K562 (cell line): ENCODE data around the gene ITIH6. TPM values are rescaled to one million over a fixed set of nuclear protein-coding genes. Genes with fewer than 3 reads are reported as not detected.

Source experiments
- ATAC-seq: fragments of 200-7000 bp; cut with Tn5 transposase; 3 replicates; pipeline ENCODE4 v1.9.1; 2020; ENCODE audit warnings: moderate library complexity
- BruUV-seq: library from RNA; stranded (reverse); fragments of 400-500 nt; replicated peaks from 2 replicates; lab custom pipeline; 2021; lab: Mats Ljungman, UMichigan
- CTCF ChIA-PET: fragments of 300-600 bp; formaldehyde crosslinking; extraction: SDS; loops from one replicate; lab custom pipeline; 2021; ENCODE audit warnings: low intra/inter-chr PET ratio; lab: Yijun Ruan, JAX
- POLR2A ChIA-PET: fragments of 300-600, 350-650 bp; sonication (Branson Sonifier 250); formaldehyde crosslinking; extraction: SDS; loops from one replicate; lab custom pipeline; 2021; ENCODE audit warnings: antibody characterized with exemption, inconsistent platforms; lab: Yijun Ruan, JAX
- DNase-seq, 4 experiments: peaks; one replicate each; pipeline versions ENCODE4 v3.0.0 to v3.0.0-alpha.2; 2011 to 2018; ENCODE audit warnings: low spot score in 3 of 4, mixed read lengths in 3 of 4; ENCODE audit errors: extremely low read depth in 1 of 4
- FAIRE-seq: peaks from 2 replicates; lab custom pipeline; 2011; peaks lifted over from hg19 to GRCh38; lab: Jason Lieb, UNC
- H2AFZ ChIP-seq: 2 replicates; pipeline ENCODE4 v1.6.0; 2011; ENCODE audit warnings: low read depth, low read length, control low read depth, inconsistent platforms
- H3K27ac ChIP-seq: fragments of 200-600 bp; 3 replicates; pipeline ENCODE4 v1.8.0; 2011; ENCODE audit warnings: low read depth, mild to moderate bottlenecking, control low read depth, inconsistent platforms, low read length, moderate library complexity, mixed read lengths; ENCODE audit errors: extremely low read depth
- H3K27me3 ChIP-seq, 2 experiments: fragments of 300-600 bp in 1 of 2; 2 replicates in 1 of 2; 3 replicates in 1 of 2; pipeline versions ENCODE4 v1.6.0 to v1.8.0; 2011; ENCODE audit warnings: inconsistent platforms in 2 of 2, low read length in 2 of 2, mild to moderate bottlenecking in 1 of 2, mixed read lengths in 1 of 2, moderate library complexity in 1 of 2; ENCODE audit not compliant: control insufficient read depth in 2 of 2, insufficient read depth in 2 of 2
- H3K36me3 ChIP-seq: fragments of 300-600 bp; 3 replicates; pipeline ENCODE4 v1.8.0; 2011; ENCODE audit warnings: mild to moderate bottlenecking, low read length, inconsistent platforms; ENCODE audit not compliant: control insufficient read depth, insufficient read depth
- H3K4me1 ChIP-seq, 2 experiments: fragments of 200-600 bp in 1 of 2; replicated peaks in 1 of 2; 2 replicates in 1 of 2; 3 replicates in 1 of 2; pipeline versions ENCODE4 v1.5.1 to v1.8.0; 2011; ENCODE audit warnings: inconsistent platforms in 2 of 2, low read length in 2 of 2, mild to moderate bottlenecking in 1 of 2, mixed read lengths in 1 of 2, moderate library complexity in 1 of 2; ENCODE audit not compliant: control insufficient read depth in 2 of 2, insufficient read depth in 2 of 2
- H3K4me2 ChIP-seq: 2 replicates; pipeline ENCODE4 v1.6.1; 2011; ENCODE audit warnings: low read length, control low read depth, inconsistent platforms, mixed read lengths; ENCODE audit not compliant: insufficient read depth
- H3K4me3 ChIP-seq: fragments of 200-600 bp; sonication (generic), shearing (Covaris generic); 2 replicates; pipeline ENCODE4 v1.5.1; 2016; ENCODE audit warnings: control low read depth, inconsistent platforms
- H3K79me2 ChIP-seq: fragments of 200-600 bp; 3 replicates; pipeline ENCODE4 v1.8.0; 2011; ENCODE audit warnings: low read length, inconsistent platforms; ENCODE audit not compliant: control insufficient read depth, insufficient read depth
- H3K9ac ChIP-seq, 2 experiments: 2 replicates each; pipeline versions ENCODE4 v1.6.0 to v1.6.1; 2011; ENCODE audit warnings: low read depth in 2 of 2, low read length in 2 of 2, control low read depth in 1 of 2, inconsistent platforms in 1 of 2, mild to moderate bottlenecking in 1 of 2, mixed read lengths in 1 of 2; ENCODE audit not compliant: insufficient read depth in 1 of 2
- H3K9me1 ChIP-seq: one replicate; pipeline ENCODE4 v1.6.0; 2011; ENCODE audit warnings: inconsistent platforms, mild to moderate bottlenecking, low read length, moderate library complexity; ENCODE audit not compliant: control insufficient read depth, insufficient read depth
- H3K9me3 ChIP-seq: replicated peaks from 2 replicates; pipeline ENCODE4 v1.5.1; 2011; ENCODE audit warnings: low read depth, low read length, inconsistent platforms; ENCODE audit not compliant: control insufficient read depth, insufficient read depth
- H4K20me1 ChIP-seq: replicated peaks from 2 replicates; pipeline ENCODE4 v1.6.1; 2011; ENCODE audit warnings: low read length, inconsistent platforms, mixed read lengths; ENCODE audit not compliant: control insufficient read depth, insufficient read depth
- GMEB1 ChIP-seq: fragments of 250-450 bp; sonication (Bioruptor Pico); IDR thresholded peaks from 2 replicates; pipeline ENCODE4 v1.4.0; 2020; ENCODE audit warnings: mild to moderate bottlenecking
- WGBS: fragments of 100-300 bp; shearing (Covaris generic); methylation state at CpG from one replicate; pipeline ENCODE4 v1.1.6; 2016; ENCODE audit warnings: low coverage, mixed read lengths; ENCODE audit not compliant: insufficient coverage; ENCODE audit errors: missing lambda C conversion rate; 5-methylcytosine and 5-hydroxymethylcytosine counted together
- in situ Hi-C: fragments of 300-500 bp; cut with MboI; formaldehyde crosslinking; loops from 4 replicates; pipeline ENCODE4 v1.15.0; 2018; ENCODE audit warnings: inconsistent platforms, mixed read lengths
- intact Hi-C: fragments of 100-400 bp; cut with micrococcal nuclease; formaldehyde crosslinking; loops from 2 replicates; pipeline ENCODE4 v1.14.2; 2022
- polyA plus RNA-seq, 8 experiments: library from polyadenylated mRNA; depleted of rRNA in 4 of 8; stranded (reverse) in 5 of 8; unstranded in 3 of 8; fragments of >200 nt; fragmentation: Nextera tagmentation in 2 of 8; fragmentation: Illumina TruSeq in 1 of 8; extraction: Ambion mirVana in 2 of 8; extraction: Trizol in 1 of 8; gene quantifications; 2 replicates each; pipeline versions ENCODE4 v1.2.1 to v1.2.3, GENCODE V29; 2011 to 2014; ENCODE audit warnings: inconsistent platforms in 1 of 8, missing spikeins in 1 of 8
- total RNA-seq, 7 experiments: library from RNA; depleted of rRNA in 6 of 7; stranded (reverse); fragments of >200 nt in 6 of 7; fragmentation: Illumina TruSeq in 2 of 7; extraction: Trizol in 2 of 7; gene quantifications; 2 replicates each; pipeline versions ENCODE4 v1.2.1 to v1.2.3, GENCODE V29; 2011 to 2021; ENCODE audit warnings: low replicate concordance in 1 of 7
- TF ChIP-seq, protein P1 (sequence below), 3 experiments: IDR thresholded peaks in 2 of 3; conservative IDR thresholded peaks in 1 of 3; 2 replicates each; pipeline ENCODE4 v1.5.1; 2011 to 2012; ENCODE audit warnings: low read length in 3 of 3, mild to moderate bottlenecking in 3 of 3, control low read depth in 2 of 3, improper control_type of control experiment in 1 of 3, inconsistent platforms in 1 of 3, low read depth in 1 of 3, mixed read lengths in 1 of 3, moderate library complexity in 1 of 3; ENCODE audit not compliant: insufficient read depth in 2 of 3

ITIH6 gene
- total and polyA plus RNA-seq, 9 of the 15 experiments (the other 6 are each of a cell fraction or from before 2014, with no cell fraction given), result 0.03 TPM; not detected in 8

DNA sequence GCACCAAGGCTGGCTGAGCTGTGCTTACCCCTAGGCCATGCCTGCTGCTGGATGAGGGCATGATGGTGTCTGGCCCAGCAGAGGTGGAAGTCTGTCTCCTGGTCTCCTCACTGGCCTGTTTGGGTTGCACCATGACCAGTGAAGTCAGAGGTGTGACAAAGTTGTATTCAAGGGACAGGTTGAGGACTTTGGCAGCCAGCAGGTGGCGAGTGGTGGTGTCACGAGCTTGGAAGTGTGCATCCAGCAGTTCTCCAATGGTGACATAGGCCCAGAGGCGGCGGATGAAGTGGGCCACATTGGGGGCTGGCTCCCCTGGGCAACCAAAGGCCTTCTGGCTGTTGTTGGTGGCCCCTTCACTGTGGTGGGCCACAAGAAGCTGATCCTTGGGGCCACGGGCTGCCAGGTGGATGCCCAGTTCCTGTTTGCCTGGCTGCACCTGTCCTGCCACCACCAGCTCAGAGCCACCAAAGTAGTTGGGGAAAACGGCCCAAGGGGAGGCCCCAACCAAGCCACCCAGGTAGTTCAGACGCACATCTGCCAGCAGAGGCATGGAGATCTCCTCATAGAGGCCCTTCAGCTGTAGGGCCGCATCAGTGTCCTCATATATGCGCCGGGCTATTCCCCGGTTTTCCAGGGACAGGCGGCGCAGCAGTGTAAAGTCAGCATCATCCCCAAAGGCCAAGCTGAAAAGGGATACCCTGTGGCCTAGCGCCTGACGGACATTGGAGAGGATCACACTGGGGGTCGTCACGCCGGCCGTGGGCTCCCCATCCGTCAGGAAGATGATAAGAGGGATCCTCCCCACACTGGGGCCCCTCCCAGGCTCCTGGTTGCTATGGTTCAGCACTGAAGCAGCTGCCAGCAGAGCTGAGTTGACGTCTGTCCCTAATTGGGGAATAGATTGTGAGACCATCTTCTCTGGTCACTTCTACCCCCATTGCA is 39.7 kb downstream of the ITIH6 start:
- intact Hi-C loops, result no loop called here
- BruUV-seq, result no TSS peak
- FAIRE-seq, result no peak
- no peaks in the 10 kb centered on the region for H3K9me1 ChIP-seq
- H3K27me3 ChIP-seq, result no peaks in the 10 kb centered on the region
- POLR2A ChIA-PET, result no interaction called here
- H3K4me2 ChIP-seq, result no peak overlapping the region
- peak; percentile 34; the same call in 1 of the 3 replicates for ATAC-seq
- 1% methylated on average over 15 of the region's 21 CpGs for WGBS
- H3K27ac ChIP-seq, result no peak overlapping the region
- no peaks in the 10 kb centered on the region for H3K4me1 ChIP-seq
- DNase-seq, result peak in 1 of 4 experiments; percentile 1
- CTCF ChIA-PET, result no interaction called here
- H3K36me3 ChIP-seq, result no peaks in the 10 kb centered on the region
- H2AFZ ChIP-seq, result no peak overlapping the region
- H3K9me3 ChIP-seq, result no peaks in the 10 kb centered on the region
- H3K4me3 ChIP-seq, result no peak overlapping the region
- H3K9ac ChIP-seq, result no peak overlapping the region
- H4K20me1 ChIP-seq, result no peaks in the 10 kb centered on the region; the same call in 1 of the 2 replicates
- H3K79me2 ChIP-seq, result no peaks in the 10 kb centered on the region
- in situ Hi-C loops, result no loop called here
- no peak for TF ChIP-seq GMEB1 (CRISPR knock-in tag)
- TF ChIP-seq, protein P1, sequence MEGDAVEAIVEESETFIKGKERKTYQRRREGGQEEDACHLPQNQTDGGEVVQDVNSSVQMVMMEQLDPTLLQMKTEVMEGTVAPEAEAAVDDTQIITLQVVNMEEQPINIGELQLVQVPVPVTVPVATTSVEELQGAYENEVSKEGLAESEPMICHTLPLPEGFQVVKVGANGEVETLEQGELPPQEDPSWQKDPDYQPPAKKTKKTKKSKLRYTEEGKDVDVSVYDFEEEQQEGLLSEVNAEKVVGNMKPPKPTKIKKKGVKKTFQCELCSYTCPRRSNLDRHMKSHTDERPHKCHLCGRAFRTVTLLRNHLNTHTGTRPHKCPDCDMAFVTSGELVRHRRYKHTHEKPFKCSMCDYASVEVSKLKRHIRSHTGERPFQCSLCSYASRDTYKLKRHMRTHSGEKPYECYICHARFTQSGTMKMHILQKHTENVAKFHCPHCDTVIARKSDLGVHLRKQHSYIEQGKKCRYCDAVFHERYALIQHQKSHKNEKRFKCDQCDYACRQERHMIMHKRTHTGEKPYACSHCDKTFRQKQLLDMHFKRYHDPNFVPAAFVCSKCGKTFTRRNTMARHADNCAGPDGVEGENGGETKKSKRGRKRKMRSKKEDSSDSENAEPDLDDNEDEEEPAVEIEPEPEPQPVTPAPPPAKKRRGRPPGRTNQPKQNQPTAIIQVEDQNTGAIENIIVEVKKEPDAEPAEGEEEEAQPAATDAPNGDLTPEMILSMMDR (IDR thresholded peaks at IDR 0.05 in 2 of 3, conservative IDR thresholded peaks at IDR 0.05 in 1 of 3; ENCODE audit: insufficient read depth in 2 of 3, low read depth in 1 of 3, low read length in 3 of 3), result peak in 1 of 3 experiments; percentile 27; a peak in 1 of 6 replicates
